GM12878 (cell line): ENCODE measurements around the gene DIS3L2. TPM values are rescaled to one million over a fixed set of nuclear protein-coding genes. Genes with fewer than 3 reads are reported as not detected.

Source experiments
- ATAC-seq: fragments of 200-7000 bp; cut with Tn5 transposase; 3 replicates; pipeline ENCODE4 v1.9.1; 2020; ENCODE audit warnings: mild to moderate bottlenecking, moderate library complexity
- BruUV-seq: library from RNA; stranded (reverse); fragments of 400-500 nt; replicated peaks from 2 replicates; lab custom pipeline; 2021; lab: Mats Ljungman, UMichigan
- CTCF ChIA-PET: fragments of 300-600 bp; sonication (Branson Sonifier 250); formaldehyde crosslinking; extraction: SDS; loops from one replicate; lab custom pipeline; 2021; ENCODE audit warnings: inconsistent platforms; lab: Yijun Ruan, JAX
- POLR2A ChIA-PET: fragments of 350-600 bp; formaldehyde crosslinking; extraction: SDS; loops from one replicate; lab custom pipeline; 2021; ENCODE audit warnings: inconsistent platforms; lab: Charles Lee
- RAD21 ChIA-PET: fragments of 300-600 bp; sonication (Branson Sonifier 250); formaldehyde crosslinking; loops from one replicate; lab custom pipeline; 2023; ENCODE audit warnings: antibody characterized with exemption; ENCODE audit not compliant: unreplicated experiment; lab: Charles Lee
- SMC1A ChIA-PET: fragments of 300-600 bp; sonication (Branson Sonifier 250); formaldehyde crosslinking; loops from one replicate; lab custom pipeline; 2023; ENCODE audit not compliant: unreplicated experiment, uncharacterized antibody; lab: Charles Lee
- DNase-seq: peaks from one replicate; pipeline ENCODE4 v3.0.0-alpha.2; 2011; ENCODE audit warnings: low read depth, low spot score
- FAIRE-seq: peaks from 3 replicates; lab custom pipeline; 2011; peaks lifted over from hg19 to GRCh38; lab: Jason Lieb, UNC
- H2AFZ ChIP-seq: 2 replicates; pipeline ENCODE4 v1.6.0; 2011; ENCODE audit warnings: low read depth, low read length, control low read depth; ENCODE audit not compliant: control insufficient read depth
- H3K27ac ChIP-seq: 2 replicates; pipeline ENCODE4 v1.5.1; 2011; ENCODE audit warnings: control low read depth; ENCODE audit not compliant: control insufficient read depth, insufficient read depth
- H3K27me3 ChIP-seq, 2 experiments: replicated peaks in 1 of 2; 2 replicates each; pipeline versions ENCODE4 v1.6.0 to v1.6.1; 2011; ENCODE audit warnings: low read length in 1 of 2; ENCODE audit not compliant: control insufficient read depth in 2 of 2, insufficient read depth in 2 of 2
- H3K36me3 ChIP-seq, 2 experiments: 2 replicates each; pipeline ENCODE4 v1.5.1; 2011; ENCODE audit warnings: low read length in 1 of 2; ENCODE audit not compliant: control insufficient read depth in 2 of 2, insufficient read depth in 2 of 2
- H3K4me1 ChIP-seq: 2 replicates; pipeline ENCODE4 v1.6.1; 2011; ENCODE audit warnings: mild to moderate bottlenecking, low read length, moderate library complexity, mixed read lengths; ENCODE audit not compliant: control insufficient read depth, insufficient read depth
- H3K4me2 ChIP-seq: 2 replicates; pipeline ENCODE4 v1.6.0; 2011; ENCODE audit warnings: control low read depth; ENCODE audit not compliant: control insufficient read depth, insufficient read depth
- H3K4me3 ChIP-seq: fragments of 200-600 bp; sonication (generic); 2 replicates; pipeline ENCODE4 v1.5.1; 2016
- H3K79me2 ChIP-seq: 2 replicates; pipeline ENCODE4 v1.6.0; 2011; ENCODE audit warnings: low read length; ENCODE audit not compliant: control insufficient read depth, insufficient read depth
- H3K9ac ChIP-seq: 2 replicates; pipeline ENCODE4 v1.8.0; 2011; ENCODE audit warnings: low read length, control low read depth, mixed read lengths; ENCODE audit not compliant: control insufficient read depth, insufficient read depth
- H3K9me3 ChIP-seq: replicated peaks from 3 replicates; pipeline ENCODE4 v1.5.1; 2011; ENCODE audit warnings: mild to moderate bottlenecking, low read length; ENCODE audit not compliant: control insufficient read depth, insufficient read depth
- H4K20me1 ChIP-seq: 2 replicates; pipeline ENCODE4 v1.6.0; 2011; ENCODE audit not compliant: control insufficient read depth, insufficient read depth
- BCL11A ChIP-seq: IDR thresholded peaks from 2 replicates; pipeline ENCODE4 v1.6.1; 2011; ENCODE audit warnings: low read depth, low read length
- BMI1 ChIP-seq: fragments of 450-650 bp; IDR thresholded peaks from 2 replicates; pipeline ENCODE4 v1.6.1; 2016; ENCODE audit warnings: mild to moderate bottlenecking, moderate library complexity, borderline replicate concordance
- CHD1 ChIP-seq: IDR thresholded peaks from 2 replicates; pipeline ENCODE4 v1.6.1; 2012; ENCODE audit warnings: low read depth, low read length, improper control_type of control experiment
- CUX1 ChIP-seq: IDR thresholded peaks from 2 replicates; pipeline ENCODE4 v1.6.1; 2012; ENCODE audit warnings: improper control_type of control experiment, low read depth, low read length; ENCODE audit not compliant: insufficient replicate concordance
- MTA2 ChIP-seq: fragments of 450-650 bp; IDR thresholded peaks from 2 replicates; pipeline ENCODE4 v1.6.1; 2016; ENCODE audit warnings: low read depth, mild to moderate bottlenecking, moderate library complexity
- MTA3 ChIP-seq: IDR thresholded peaks from 2 replicates; pipeline ENCODE4 v1.6.1; 2012; ENCODE audit warnings: low read length, inconsistent platforms, borderline replicate concordance
- NFXL1 ChIP-seq: fragments of 450-650 bp; IDR thresholded peaks from 2 replicates; pipeline ENCODE4 v1.6.1; 2017; ENCODE audit warnings: antibody characterized with exemption, mild to moderate bottlenecking, borderline replicate concordance
- NR2C2 ChIP-seq: IDR thresholded peaks from 2 replicates; pipeline ENCODE4 v1.6.1; 2011; ENCODE audit warnings: borderline replicate concordance, low read depth; ENCODE audit not compliant: control insufficient read depth, insufficient read length
- RFX5 ChIP-seq: IDR thresholded peaks from 2 replicates; pipeline ENCODE4 v1.6.1; 2011; ENCODE audit warnings: low read depth, low read length, improper control_type of control experiment
- YBX1 ChIP-seq: fragments of 450-650 bp; IDR thresholded peaks from 2 replicates; pipeline ENCODE4 v1.6.1; 2016; ENCODE audit warnings: antibody characterized with exemption
- WGBS: methylation state at CpG from one replicate; pipeline ENCODE4 v1.1.6; 2016; ENCODE audit warnings: low lambda C conversion rate; ENCODE audit not compliant: insufficient replicate concordance, insufficient coverage; ENCODE audit errors: missing lambda C conversion rate; 5-methylcytosine and 5-hydroxymethylcytosine counted together
- in situ Hi-C: fragments of 300-500 bp; cut with MboI; formaldehyde crosslinking; loops from 9 replicates; pipeline ENCODE4 v1.14.3; 2018; ENCODE audit warnings: mixed read lengths
- intact Hi-C: fragments of 100-400 bp; cut with micrococcal nuclease; formaldehyde crosslinking; loops from one replicate; pipeline ENCODE4 v1.14.2; 2022; ENCODE audit not compliant: unreplicated experiment
- polyA plus RNA-seq, 11 experiments: library from polyadenylated mRNA; depleted of rRNA in 4 of 11; unstranded in 6 of 11; stranded (reverse) in 5 of 11; fragments of >200 nt; fragmentation: Nextera tagmentation in 4 of 11; fragmentation: Illumina TruSeq in 1 of 11; extraction: Ambion mirVana in 4 of 11; extraction: Trizol in 1 of 11; gene quantifications; 1 replicate in 1 of 11; 2 replicates in 10 of 11; pipeline versions ENCODE4 v1.2.1 to v1.2.3, GENCODE V29; 2011 to 2016; ENCODE audit warnings: inconsistent platforms in 2 of 11, missing spikeins in 2 of 11, low read depth in 1 of 11
- total RNA-seq, 4 experiments: library from RNA; depleted of rRNA in 3 of 4; stranded (reverse); fragments of >200 nt in 3 of 4; fragmentation: Illumina TruSeq in 1 of 4; extraction: Trizol in 1 of 4; gene quantifications; 2 replicates each; pipeline versions ENCODE4 v1.2.1 to v1.2.3, GENCODE V29; 2013 to 2021
- TF ChIP-seq, protein P1 (sequence below): fragments of 450-650 bp; IDR thresholded peaks from 2 replicates; pipeline ENCODE4 v1.6.1; 2017; ENCODE audit warnings: mild to moderate bottlenecking, moderate library complexity
- TF ChIP-seq, protein P2 (sequence below): fragments of 450-650 bp; formaldehyde crosslinking; IDR thresholded peaks from 2 replicates; pipeline ENCODE4 v1.4.0; 2022; ENCODE audit warnings: mild to moderate bottlenecking, moderate library complexity

Gene DIS3L2
- total and polyA plus RNA-seq, 10 of the 15 experiments (the other 5 are each of a cell fraction or from before 2014, with no cell fraction given) = 3.5 to 27.1 (median 16.0) TPM

GRCh38 chr2:232104076-232104646 lies 142.6 kb downstream of the DIS3L2 start:
- no peak for FAIRE-seq
- RAD21 ChIA-PET = no interaction called here
- no peaks in the 10 kb centered on the region for H3K27me3 ChIP-seq
- H3K4me2 ChIP-seq = no peak overlapping the region
- intact Hi-C loops (no loop called here), in situ Hi-C loops (no loop called here)
- H3K9ac ChIP-seq = no peak overlapping the region
- no peak overlapping the region for H3K27ac ChIP-seq
- no peaks in the 10 kb centered on the region for H3K36me3 ChIP-seq
- no peaks in the 10 kb centered on the region; the same call in 2 of the 3 replicates for H3K9me3 ChIP-seq
- H3K4me1 ChIP-seq = peaks cover 5% of the 10 kb centered on the region; the same call in 1 of the 2 replicates
- no peaks in the 10 kb centered on the region for H4K20me1 ChIP-seq
- DNase-seq = no peak
- POLR2A ChIA-PET = no interaction called here
- SMC1A ChIA-PET = interaction anchor here (0.9 kb wide), 1 partner anchor 28 kb away, joined by 3 read pairs; no protein-coding TSS in a partner anchor
- no peak overlapping the region for H3K4me3 ChIP-seq
- CTCF ChIA-PET = interaction anchor here (1.1 kb wide), 1 partner anchor 13 kb away, joined by 4 read pairs; no protein-coding TSS in a partner anchor
- ATAC-seq = no peak
- H2AFZ ChIP-seq = no peak overlapping the region
- BruUV-seq = no TSS peak
- WGBS = 97% methylated on average over 2 of the region's 2 CpGs
- no peaks in the 10 kb centered on the region for H3K79me2 ChIP-seq
- TF ChIP-seq BMI1 (no peak), MTA3 (no peak), RFX5 (no peak), MTA2 (no peak), NFXL1 (no peak), BCL11A (no peak), CUX1 (no peak), NR2C2 (no peak), YBX1 (no peak), CHD1 (no peak)
- TF ChIP-seq, protein P1, sequence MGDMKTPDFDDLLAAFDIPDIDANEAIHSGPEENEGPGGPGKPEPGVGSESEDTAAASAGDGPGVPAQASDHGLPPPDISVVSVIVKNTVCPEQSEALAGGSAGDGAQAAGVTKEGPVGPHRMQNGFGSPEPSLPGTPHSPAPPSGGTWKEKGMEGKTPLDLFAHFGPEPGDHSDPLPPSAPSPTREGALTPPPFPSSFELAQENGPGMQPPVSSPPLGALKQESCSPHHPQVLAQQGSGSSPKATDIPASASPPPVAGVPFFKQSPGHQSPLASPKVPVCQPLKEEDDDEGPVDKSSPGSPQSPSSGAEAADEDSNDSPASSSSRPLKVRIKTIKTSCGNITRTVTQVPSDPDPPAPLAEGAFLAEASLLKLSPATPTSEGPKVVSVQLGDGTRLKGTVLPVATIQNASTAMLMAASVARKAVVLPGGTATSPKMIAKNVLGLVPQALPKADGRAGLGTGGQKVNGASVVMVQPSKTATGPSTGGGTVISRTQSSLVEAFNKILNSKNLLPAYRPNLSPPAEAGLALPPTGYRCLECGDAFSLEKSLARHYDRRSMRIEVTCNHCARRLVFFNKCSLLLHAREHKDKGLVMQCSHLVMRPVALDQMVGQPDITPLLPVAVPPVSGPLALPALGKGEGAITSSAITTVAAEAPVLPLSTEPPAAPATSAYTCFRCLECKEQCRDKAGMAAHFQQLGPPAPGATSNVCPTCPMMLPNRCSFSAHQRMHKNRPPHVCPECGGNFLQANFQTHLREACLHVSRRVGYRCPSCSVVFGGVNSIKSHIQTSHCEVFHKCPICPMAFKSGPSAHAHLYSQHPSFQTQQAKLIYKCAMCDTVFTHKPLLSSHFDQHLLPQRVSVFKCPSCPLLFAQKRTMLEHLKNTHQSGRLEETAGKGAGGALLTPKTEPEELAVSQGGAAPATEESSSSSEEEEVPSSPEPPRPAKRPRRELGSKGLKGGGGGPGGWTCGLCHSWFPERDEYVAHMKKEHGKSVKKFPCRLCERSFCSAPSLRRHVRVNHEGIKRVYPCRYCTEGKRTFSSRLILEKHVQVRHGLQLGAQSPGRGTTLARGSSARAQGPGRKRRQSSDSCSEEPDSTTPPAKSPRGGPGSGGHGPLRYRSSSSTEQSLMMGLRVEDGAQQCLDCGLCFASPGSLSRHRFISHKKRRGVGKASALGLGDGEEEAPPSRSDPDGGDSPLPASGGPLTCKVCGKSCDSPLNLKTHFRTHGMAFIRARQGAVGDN = no peak
- TF ChIP-seq, protein P2, sequence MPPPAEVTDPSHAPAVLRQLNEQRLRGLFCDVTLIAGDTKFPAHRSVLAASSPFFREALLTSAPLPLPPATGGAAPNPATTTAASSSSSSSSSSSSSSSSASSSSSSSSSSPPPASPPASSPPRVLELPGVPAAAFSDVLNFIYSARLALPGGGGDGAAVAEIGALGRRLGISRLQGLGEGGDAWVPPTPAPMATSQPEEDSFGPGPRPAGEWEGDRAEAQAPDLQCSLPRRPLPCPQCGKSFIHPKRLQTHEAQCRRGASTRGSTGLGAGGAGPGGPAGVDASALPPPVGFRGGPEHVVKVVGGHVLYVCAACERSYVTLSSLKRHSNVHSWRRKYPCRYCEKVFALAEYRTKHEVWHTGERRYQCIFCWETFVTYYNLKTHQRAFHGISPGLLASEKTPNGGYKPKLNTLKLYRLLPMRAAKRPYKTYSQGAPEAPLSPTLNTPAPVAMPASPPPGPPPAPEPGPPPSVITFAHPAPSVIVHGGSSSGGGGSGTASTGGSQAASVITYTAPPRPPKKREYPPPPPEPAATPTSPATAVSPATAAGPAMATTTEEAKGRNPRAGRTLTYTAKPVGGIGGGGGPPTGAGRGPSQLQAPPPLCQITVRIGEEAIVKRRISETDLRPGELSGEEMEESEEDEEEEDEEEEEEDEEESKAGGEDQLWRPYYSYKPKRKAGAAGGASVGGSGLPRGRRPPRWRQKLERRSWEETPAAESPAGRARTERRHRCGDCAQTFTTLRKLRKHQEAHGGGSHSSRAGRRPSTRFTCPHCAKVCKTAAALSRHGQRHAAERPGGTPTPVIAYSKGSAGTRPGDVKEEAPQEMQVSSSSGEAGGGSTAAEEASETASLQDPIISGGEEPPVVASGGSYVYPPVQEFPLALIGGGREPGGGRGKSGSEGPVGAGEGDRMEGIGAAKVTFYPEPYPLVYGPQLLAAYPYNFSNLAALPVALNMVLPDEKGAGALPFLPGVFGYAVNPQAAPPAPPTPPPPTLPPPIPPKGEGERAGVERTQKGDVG (CRISPR knock-in tag) = no peak
